Putamen (tissue), 1 donor: ENCODE measurements around the gene GJA9.
"Not testable (repeated sequence)": the region's sequence is repeated elsewhere in the genome, so short reads cannot be mapped to it uniquely, and the experiment has no call there.

ENCODE experiments used
- DNase-seq: peaks from one replicate; pipeline ENCODE4 v3.0.0-alpha.2; 2016; ENCODE audit warnings: low spot score

The GJA9 gene

DNA sequence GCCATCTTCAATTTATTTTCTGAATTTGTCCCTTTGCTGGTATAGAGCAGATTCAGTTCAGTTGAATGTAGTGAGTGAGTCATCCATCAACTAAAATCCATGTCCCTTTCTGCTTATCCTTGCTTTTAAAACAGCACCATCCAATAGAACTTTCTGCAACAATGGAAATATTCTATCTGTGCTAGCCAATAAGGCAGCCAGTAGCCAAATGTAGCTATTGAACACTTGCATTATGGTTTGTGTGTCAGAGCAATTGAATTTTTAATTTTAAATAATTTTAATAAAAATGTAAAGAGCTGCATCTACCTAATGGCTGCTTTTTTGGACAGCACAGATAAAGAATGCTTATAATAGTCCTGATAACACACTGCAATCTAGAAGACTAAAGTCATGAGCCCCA is at the start of gene GJA9:
Gene GJA9, minus strand, starts transcription at position 101 of the 400 bp plus-strand sequence. CDS start 5,489 bp downstream, outside the sequence.
- DNase-seq, result no peak

DNA sequence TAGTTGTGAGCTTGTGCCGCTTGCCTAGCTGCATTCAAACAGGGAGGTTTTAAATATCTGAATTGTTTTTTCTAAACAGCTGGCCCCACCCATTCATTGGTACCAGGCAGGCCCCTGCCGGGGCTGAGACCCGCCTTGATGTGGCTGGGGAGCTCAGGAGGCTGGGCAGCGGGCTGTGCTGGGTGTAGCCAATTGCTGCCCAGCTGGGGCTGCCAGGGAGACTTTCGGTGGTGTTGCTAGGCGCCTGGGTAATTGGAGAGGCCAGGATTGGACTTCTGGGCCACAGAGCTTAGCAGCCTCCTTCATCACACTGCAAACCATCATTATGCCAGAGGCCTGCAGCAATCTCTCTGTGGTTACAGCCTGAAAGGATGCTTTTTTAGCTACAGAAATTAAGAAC is 48.1 kb upstream of the GJA9 start:
- DNase-seq, result peak; percentile 96

DNA sequence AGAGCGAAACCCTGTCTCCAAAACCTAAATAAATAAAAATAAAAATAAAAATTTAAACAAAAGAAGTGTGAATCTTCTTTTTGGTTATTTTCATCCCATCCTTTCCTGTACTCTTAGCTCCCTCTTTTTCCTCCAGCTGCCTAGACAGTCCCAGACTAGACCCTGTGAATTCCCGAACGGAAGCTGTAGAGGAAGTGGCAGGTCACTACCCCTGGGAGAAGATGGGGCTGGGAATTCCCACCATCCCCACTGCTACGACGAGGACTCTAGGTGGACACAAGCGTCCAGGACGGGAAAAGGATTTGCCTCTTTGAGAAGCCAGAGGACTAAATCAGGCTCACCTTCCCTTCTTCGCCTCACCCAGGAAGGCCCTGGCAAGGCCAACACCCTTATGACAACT is 47.7 kb upstream of the GJA9 start:
- DNase-seq, result no peak

DNA sequence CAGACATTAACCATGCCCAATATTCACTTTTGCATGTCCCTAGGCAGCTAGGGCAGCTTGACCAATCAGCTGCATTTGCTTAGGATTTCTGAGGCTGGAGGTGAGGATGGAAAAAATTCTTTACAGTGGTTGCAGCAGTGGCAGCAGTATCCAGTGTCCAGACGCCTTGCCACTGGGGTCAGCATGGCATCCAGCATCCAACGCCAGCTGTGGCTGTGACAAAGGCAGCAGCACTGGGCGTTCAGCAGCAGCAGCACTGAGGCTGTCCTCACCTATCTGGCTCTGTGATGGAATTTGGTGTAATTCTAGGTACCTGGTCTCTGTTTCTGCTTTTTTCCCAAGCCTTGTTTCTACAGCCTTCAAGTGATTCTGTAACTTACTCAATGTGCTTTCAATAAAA is 44.7 kb upstream of the GJA9 start:
- DNase-seq, result no peak

DNA sequence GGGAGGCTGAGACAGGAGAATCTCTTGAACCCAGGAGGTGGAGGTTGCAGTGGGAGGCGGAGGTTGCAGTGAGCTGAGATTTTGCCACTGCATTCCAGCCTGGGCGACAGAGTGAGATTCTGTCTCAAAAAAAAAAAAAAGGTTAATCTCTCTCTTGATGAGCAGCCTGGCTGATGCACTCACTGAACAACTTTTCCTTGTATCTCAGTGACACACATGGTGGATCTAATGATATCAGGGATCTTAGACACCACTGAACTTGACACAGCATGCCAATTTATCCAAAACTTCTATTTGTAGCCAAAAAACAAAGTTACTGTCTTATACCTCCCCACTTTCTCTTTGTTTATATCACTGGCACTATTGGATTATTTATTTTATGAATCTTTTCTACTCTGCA is 44.0 kb upstream of the GJA9 start:
- no peak for DNase-seq

DNA sequence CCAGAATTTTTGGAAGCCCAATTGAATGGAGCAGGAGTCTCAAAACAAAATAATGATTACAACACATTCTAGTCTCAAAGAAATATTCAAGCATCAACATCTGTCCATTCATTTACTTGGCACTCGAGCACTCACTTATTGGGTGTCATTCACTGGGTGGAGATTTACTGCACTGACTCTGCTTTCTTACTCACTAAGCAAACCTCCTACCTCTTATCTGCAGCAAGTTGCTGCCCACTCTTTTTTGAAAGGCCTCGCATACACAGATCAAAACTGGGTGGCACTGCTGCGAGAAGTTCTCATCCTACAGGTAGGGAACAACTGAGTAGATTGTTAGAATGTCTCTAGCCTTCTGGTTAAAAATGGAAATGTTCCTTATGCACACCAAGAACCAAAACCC is 42.2 kb upstream of the GJA9 start:
- peak; percentile 76 for DNase-seq

DNA sequence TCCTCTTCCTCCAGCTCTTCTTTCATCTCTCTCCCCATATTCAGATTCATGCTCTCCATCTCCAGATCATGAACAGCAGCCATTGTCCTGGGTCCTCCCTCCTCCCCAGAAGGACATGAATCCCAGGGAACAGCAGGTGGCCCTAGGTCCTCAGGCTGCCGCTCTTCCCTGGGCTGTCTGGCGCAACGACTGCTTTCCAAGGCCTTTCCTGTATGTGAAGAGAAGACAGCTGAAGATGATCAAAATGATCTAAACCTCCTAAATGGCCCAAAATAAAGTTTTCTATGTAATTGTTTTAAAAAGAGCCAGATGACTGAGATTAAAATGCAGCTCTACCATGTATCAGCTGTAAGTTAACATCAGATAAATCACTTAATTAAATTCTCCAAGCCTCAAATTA is 37.7 kb upstream of the GJA9 start:
- DNase-seq, result peak; percentile 79

DNA sequence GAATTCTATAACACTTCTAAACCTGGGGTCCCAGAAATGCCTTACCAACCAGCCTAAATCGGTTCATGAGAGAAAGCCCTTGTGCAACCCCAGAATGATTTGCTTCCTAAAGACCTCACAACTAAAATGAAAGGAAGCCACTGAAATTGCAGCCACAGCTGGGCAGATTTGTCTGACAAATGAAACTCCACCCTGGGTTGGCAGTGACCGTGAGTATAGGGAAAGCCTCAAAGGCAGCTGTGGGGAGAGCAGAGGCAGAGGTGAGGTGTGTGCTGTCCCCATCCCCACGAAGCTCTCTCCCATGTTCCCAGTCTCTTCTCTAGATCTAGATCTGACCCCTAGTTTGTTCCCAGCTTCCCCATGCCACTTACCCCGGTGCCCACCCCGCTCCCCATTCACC is 37.2 kb upstream of the GJA9 start:
- no peak for DNase-seq

DNA sequence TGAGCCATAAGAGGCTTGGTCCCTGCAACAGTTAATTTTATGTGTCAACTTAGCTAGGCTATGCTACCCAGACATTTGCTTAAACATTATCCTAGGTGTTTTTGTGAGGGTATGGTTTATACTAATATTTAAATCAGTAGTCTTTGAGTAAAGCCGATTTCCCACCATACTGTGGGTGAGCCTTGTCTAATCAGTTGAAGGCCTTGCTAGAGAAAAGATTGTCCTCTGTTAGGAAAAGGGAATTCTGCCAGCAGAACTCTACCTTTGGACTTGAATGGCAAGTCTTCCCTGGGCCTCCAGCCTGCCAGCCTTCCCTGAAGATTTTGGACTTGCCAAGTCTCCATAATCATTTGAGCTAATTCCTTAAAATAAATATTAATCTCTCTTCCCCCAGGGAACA is 36.4 kb upstream of the GJA9 start:
- DNase-seq, result no peak

DNA sequence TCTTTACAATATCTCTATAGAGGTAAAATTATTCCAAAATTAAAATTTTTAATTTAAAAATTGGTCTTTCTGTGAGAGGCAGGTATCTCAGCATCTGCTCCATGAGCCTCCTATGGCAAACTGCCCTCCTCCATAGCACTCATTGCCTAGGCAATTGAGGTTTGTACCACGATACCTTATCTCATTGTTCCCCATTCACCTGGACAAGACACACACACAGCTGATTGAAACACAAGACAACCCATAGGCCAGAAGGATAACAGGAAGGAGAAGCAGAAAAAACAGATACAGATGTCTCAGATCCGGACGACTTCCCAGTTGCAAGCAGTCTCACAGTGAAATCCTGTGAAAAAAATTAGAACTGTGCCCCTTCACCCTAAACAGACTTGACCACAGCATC is 36.0 kb upstream of the GJA9 start:
- DNase-seq, result no peak

DNA sequence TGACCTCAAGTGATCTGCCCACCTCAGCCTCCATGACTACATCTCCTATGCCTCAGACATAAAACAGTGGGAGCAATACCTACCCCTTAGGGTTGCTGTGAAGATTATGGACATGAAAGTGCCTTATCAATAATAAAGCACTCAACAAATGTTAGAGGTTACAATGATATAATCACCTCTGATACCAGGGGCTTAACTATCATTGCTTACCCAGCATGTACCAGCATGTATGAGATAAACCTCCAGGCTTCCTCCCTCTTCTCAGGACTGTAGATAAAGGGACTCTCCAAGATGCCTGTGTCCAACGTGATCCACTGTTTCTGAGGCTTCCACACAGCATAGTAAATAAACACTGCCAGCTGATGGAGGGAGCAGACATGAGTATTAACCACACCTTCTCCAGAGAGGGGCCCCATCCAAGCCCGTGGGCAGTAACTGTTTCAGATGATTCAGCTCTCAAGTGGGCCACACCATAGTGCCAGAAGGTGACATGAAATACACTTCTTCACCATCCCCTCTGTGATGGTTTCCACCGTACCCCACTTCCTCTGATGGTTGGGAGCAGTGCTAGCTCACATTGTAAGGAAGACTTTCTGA is 34.1 kb upstream of the GJA9 start:
- no peak for DNase-seq

DNA sequence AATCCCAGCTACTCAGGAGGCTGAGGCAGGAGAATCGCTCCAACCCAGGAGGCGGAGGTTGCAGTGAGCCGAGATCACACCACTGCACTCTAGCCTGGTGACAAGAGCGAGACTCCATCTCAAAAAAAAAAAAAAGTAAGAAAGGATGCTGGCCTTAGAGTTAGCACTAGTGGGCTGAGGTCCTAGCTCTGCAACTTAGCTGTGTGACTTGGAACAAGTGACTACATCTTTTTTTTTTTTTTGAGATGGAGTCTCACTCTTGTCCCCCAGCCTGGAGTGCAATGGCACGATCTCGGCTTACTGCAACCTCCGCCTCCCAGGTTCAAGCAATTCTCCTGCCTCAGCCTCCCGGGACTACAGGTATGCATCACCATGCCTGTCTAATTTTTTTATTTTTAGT is 33.5 kb upstream of the GJA9 start:
- DNase-seq, result not testable (repeated sequence)

DNA sequence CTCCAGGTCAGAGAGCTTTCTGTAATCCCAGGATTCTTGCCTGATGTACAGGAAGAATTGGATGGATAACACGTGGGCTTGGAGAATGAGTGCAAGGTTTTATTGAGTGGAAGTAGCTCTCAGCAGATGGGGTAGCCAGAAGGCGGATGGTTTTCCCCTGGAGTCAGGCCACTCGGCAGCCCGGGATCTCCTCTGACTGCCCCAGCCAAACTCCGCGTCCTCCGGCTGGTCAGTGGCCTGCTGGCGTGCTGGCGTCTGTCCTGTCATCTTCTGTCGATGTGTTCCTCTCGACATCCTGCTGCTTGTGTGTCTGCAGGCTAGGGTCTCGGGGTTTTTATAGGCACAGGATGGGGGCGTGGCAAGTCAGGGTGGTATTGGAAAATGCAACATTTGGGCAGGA is 27.4 kb upstream of the GJA9 start:
- DNase-seq, result no peak

DNA sequence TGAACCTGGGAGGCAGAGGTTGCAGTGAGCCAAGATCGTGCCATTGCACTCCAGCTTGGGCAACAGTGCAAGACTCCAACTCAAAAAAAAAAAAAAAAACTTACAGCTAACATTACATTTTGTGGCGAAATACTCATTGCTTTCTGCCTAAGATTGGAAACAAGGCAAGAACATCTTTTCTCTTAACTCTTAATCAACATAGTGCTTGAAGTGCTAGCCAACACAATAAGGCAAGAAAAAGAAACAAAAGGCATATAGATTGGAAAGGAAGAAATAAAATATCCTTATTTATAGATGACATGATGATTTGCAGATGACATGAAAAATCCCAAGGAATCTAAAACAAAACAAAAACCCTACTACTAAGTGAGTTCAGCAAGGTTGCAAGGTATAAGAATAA is 24.6 kb upstream of the GJA9 start:
- DNase-seq, result no peak

DNA sequence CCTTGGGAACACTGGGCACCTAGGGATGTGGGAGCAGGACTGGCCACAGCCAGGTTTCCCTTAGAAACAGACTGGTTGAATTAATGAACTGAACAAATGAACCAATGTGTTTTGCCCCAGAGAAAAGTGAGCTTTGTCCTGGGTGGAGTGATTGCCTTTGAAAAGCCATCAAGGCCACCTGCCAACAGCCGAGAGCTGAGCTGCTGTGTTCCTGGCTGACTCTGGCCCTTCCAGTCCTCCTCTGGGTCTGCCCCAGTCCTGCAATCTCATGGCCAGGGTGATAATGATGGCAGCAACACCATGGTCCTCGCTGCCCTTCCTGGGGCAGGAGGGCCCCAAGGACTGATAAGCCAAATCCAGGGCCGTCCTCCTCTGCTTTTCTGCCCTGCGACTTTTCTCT is 18.2 kb upstream of the GJA9 start:
- DNase-seq, result no peak

DNA sequence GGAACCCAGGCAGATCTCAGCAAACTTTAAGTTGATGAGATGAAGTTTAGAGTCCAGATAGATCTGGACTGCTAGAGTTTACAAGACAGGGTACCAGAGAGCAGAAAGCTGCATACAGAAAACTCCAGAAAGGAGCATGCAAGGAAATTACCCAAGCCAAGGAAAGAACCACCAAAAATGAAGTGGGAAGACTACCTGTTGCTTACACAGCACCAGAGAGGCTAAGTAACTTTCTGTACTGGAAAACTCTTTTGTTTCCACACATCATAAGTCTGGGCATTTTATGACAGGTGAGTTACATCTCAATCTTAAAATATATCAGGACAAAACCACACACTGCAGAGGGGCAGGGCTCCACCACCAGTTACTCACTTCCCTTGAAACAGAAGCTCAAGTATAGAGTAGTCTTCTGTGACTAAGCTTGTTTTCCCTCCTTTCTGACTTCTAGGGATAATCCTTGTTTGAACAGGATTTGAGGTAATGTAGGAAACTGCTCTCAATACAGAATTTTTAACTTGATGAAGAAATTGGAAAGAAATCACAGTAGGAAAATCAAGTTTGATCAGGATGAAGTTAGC is 17.4 kb upstream of the GJA9 start:
- no peak for DNase-seq

DNA sequence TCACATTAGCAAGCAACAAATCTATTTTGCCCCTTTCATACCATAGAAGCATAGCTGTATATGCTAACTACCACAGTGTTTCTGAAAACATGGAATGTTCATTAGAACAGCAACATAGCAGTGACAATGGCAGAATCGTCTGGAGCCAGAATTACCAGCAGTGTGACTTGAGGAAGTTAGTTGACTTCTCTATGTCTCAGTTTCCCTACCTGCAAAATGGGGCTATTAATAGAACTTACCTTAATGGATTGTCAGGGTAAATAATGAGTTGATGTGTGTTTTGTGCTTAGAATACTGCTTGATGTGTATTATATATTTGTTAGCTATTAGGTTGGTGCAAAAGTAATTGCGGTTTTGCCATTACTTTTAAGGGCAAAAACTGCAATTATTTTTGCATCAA is 14.8 kb upstream of the GJA9 start:
- DNase-seq, result no peak

DNA sequence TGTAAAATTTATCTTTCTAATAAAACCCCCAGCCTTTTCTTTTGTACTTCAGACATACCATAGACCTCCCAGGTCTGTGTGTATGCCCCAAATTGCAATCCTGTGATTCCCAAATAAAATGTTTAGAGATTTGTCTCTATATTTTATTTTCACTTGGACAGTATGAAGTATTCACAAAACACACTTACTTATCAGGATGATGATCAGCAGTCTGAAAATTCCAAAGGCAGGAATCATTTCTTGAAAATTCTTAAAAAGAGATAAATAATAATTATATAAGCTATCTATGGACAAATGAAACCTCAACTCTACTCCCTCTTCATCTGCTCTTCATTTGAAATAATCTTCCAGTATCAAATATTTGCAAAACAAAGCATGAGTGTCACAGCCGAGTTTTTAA is 11.6 kb upstream of the GJA9 start:
- DNase-seq, result no peak

DNA sequence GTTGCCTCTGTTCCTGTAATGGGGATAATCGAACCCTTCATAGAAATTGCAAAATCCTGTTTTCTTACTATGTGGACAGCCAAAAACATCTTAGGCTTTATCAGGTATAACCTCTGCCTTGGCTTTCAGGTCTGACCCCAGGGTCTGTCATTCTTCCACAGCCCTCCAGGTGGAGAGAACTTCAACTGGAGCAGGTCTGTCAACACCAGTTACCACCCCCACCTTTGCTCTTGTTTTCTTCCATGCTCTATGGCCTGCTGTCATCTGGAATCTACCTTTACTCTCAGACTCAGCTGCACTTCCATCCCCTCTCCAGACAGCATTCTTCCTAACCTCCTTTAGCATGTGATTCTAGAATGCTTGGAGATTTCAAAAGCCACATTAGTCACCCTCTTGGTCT is 10.4 kb upstream of the GJA9 start:
- DNase-seq, result no peak

DNA sequence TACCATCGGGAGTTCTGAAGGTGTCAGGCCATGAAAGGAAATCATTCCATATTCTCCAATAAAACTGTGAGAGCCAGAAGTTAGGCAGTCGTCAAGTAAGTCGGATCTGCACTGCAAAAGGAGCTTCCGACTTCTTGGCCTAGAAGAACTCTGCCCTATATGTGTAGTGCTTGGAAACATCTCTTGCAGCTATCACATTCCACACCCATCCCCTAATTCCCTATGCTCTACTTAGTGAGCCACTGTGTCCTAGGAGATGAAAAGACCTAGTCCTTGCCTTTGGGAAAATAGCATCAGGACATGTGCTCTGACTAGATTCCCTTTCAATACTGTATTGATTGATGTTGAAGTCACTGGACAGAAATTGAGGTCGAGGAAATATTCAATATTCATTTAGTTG is 8.2 kb upstream of the GJA9 start:
- no peak for DNase-seq

DNA sequence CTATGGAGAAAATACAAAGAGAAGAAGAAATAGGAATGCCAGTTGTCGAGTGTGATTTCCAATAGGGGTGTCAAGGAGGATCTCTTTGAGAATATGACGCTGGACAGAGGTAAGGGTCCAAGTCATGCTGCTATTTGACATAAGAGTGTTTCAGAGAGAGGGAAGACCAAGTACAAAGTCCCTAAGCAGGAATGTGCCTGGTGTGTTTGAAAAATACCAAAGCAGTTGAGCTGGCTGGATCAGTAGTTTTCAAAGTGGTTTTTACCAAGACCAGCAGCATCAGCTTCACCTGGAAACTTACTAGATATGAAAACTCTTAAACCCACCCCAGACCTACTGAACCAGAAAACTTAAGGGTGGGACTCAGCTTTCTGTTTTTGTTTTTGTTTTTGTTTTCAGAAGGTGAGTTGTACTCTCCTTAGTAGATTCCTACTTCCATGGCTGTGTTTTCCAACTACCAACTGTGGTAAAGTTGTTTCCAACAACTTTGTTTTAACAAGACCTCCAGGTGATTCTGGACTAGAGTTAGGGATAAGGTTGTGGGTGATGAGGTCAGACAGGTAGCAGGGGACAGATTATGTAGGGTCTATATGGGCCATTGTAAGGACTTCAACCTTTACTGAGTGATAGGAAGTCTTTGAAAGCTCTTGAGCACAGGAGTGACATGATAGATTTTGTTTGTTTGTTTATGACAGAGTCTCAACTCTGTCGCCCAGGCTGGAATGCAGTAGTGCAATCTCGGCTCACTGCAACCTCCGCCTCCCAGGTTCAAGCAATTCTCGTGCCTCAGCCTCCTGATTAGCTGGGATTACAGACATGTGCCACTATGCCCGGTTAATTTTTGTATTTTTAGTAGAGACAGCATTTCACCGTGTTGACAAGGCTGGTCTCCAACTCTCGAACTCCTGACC is 7.3 kb upstream of the GJA9 start:
- no peak for DNase-seq

DNA sequence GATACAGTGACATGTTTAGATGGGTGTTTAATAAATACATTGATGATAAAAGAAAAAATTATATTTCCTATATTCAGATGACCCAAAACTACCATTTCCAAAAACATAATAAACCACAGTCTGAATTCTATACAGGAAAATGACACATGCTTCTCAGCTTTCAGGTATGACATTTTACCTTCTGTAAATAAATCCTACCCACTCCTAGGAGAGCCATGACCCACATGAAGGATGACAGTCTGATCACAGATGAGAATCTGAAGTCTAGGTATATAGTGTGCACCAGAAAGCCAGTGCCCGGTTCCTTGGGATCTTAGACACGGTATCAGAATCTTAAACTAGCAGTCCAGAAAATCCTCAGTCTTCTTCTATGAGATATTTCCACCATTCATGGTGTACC is 3.7 kb upstream of the GJA9 start:
- DNase-seq, result no peak

DNA sequence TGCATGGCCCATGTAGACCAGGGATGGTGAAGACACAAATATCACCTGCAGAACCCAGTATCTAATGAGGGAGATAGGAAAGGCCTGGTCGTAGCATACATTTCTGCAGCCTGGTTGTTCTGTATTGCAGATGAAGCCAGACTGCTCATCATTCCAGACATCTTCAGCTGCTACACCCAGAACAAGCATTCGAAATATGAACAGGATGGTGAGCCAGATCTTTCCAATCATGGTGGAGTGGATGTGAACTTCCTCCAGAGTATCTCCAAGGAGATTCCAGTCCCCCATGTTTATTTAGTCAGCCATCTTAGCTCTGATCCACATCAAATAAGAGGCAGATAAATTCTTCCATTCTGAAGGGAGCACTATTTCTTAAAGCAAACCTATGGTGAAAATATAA is 5.6 kb downstream of the GJA9 start:
- no peak for DNase-seq
